ENCODE data around the gene FBXO11.

- no peak for TF ChIP-seq CTCF (IDR thresholded peaks at IDR 0.05)
- no peak for TF ChIP-seq POLR2A (IDR thresholded peaks at IDR 0.05)
These were observed 40.3 kb upstream of the FBXO11 start for GRCh38 chr2:47946593-47946992.

Data from heart left ventricle (tissue), 13 donors.